Measurements from ENCODE around the gene CSTF3. TPM values are rescaled to one million over a fixed set of nuclear protein-coding genes. Genes with fewer than 3 reads are reported as not detected.

The CSTF3 gene
- total RNA-seq = 10 to 100 TPM; 26.4 to 26.6 TPM

GRCh38 chr11:33161120-33162005, at the start of gene CSTF3:
Gene CSTF3, minus strand, starts transcription at chr11:33161480. Its CDS starts 155 bp downstream, at chr11:33161325.

GRCh38 chr11:33039274-33040032, 121.8 kb downstream of the CSTF3 start, which contains the start of gene TCP11L1:
Gene TCP11L1, plus strand, starts transcription at chr11:33039572. Its CDS starts 4,202 bp downstream, at chr11:33043774.

Other genes with a start within 250 kb of the CSTF3 start
- under 1 TPM; 0.31 to 0.43 TPM for gene DEPDC7, start 145.6 kb downstream of the CSTF3 start, total RNA-seq
- 10 to 100 TPM; 11.9 to 12.9 TPM for gene TCP11L1, start 121.9 kb downstream of the CSTF3 start, total RNA-seq
- gene HIPK3, start 95.9 kb upstream of the CSTF3 start, total RNA-seq = 10 to 100 TPM; 43.0 to 44.3 TPM
- not detected for gene KIAA1549L, start 214.6 kb upstream of the CSTF3 start, total RNA-seq

Measured in activated naive CD4-positive, alpha-beta T cell treated with anti-CD3 and anti-CD28 coated beads, Interleukin-2, amount 10 ng/mL, durations not matched to agents 5 hours and 36 hours (primary cell).